BE2C (cell line): ENCODE measurements around the gene RANBP3L.

Experiments used
- DNase-seq: peaks from one replicate; pipeline ENCODE4 v3.0.0-alpha.2; 2020
- H3K27me3 ChIP-seq: fragments of 250-450 bp; sonication (Bioruptor Pico); 2 replicates; pipeline ENCODE4 v1.5.1; 2020; ENCODE audit warnings: mild to moderate bottlenecking
- H3K36me3 ChIP-seq: fragments of 250-450 bp; sonication (Bioruptor Pico); 2 replicates; pipeline ENCODE4 v1.5.1; 2020; ENCODE audit warnings: mild to moderate bottlenecking
- H3K4me1 ChIP-seq: fragments of 250-450 bp; sonication (Bioruptor Pico); 2 replicates; pipeline ENCODE4 v1.5.1; 2020
- H3K4me3 ChIP-seq: 2 replicates; pipeline ENCODE4 v1.5.1; 2011; ENCODE audit warnings: low read depth, low read length
- H3K9me3 ChIP-seq: fragments of 250-450 bp; sonication (Bioruptor Pico); 2 replicates; pipeline ENCODE4 v1.5.1; 2020
- CTCF ChIP-seq: IDR thresholded peaks from 2 replicates; pipeline ENCODE4 v1.5.1; 2012; ENCODE audit warnings: mild to moderate bottlenecking, low read depth, low read length

The RANBP3L gene

GRCh38 chr5:36238502-36239295 is 63.0 kb downstream of the RANBP3L start:
- no peaks in the 10 kb centered on the region for H3K36me3 ChIP-seq
- peaks cover 3% of the 10 kb centered on the region; the same call in 1 of the 2 replicates for H3K9me3 ChIP-seq
- no peak for DNase-seq
- peaks cover 3% of the 10 kb centered on the region for H3K4me1 ChIP-seq
- TF ChIP-seq CTCF: no peak
- no peak overlapping the region for H3K4me3 ChIP-seq
- no peaks in the 10 kb centered on the region for H3K27me3 ChIP-seq

DNA sequence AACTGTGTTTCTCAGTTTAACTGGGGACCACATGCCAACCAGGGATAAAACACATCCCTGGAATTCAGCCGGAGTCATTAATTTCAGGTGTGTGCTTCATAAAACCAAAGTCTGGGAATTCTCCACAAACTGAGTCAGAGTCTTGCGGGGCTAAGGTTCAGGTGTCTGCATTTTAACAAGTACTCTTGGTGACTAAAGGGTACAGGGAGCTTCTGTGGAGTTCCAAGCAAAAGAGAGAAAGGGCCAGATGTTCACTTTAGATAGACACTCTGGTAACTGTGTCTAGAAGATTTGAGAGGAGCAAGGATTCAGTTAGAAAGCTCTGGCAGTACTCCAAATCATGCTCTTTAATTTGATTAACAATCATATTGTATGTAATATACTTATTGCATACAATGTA is 64.0 kb downstream of the RANBP3L start:
- Histone ChIP-seq H3K4me3 (no peak overlapping the region), H3K36me3 (no peaks in the 10 kb centered on the region), H3K27me3 (no peaks in the 10 kb centered on the region), H3K9me3 (peaks cover 2% of the 10 kb centered on the region; the same call in 1 of the 2 replicates), H3K4me1 (peaks cover 3% of the 10 kb centered on the region)
- DNase-seq: no peak
- no peak for TF ChIP-seq CTCF

- no peak overlapping the region for H3K4me3 ChIP-seq
- peaks cover 3% of the 10 kb centered on the region for H3K4me1 ChIP-seq
- TF ChIP-seq CTCF: no peak
- H3K36me3 ChIP-seq: no peaks in the 10 kb centered on the region
- no peak for DNase-seq
- H3K9me3 ChIP-seq: no peaks in the 10 kb centered on the region
- H3K27me3 ChIP-seq: no peaks in the 10 kb centered on the region
Measured at GRCh38 chr5:36236801-36237200, 64.9 kb downstream of the RANBP3L start.

- no peak for DNase-seq
- Histone ChIP-seq H3K27me3 (no peaks in the 10 kb centered on the region), H3K4me3 (no peak overlapping the region), H3K36me3 (no peaks in the 10 kb centered on the region), H3K9me3 (no peaks in the 10 kb centered on the region), H3K4me1 (no peaks in the 10 kb centered on the region)
- no peak for TF ChIP-seq CTCF
Measured at GRCh38 chr5:36232533-36232932, 69.2 kb downstream of the RANBP3L start.

- no peak for DNase-seq
- no peaks in the 10 kb centered on the region for H3K27me3 ChIP-seq
- no peaks in the 10 kb centered on the region for H3K4me1 ChIP-seq
- no peaks in the 10 kb centered on the region for H3K9me3 ChIP-seq
- no peak for TF ChIP-seq CTCF
- H3K36me3 ChIP-seq: no peaks in the 10 kb centered on the region
- no peak overlapping the region for H3K4me3 ChIP-seq
Measured at GRCh38 chr5:36230151-36230790, 71.4 kb downstream of the RANBP3L start.

GRCh38 chr5:36228505-36228904 is 73.2 kb downstream of the RANBP3L start:
- no peaks in the 10 kb centered on the region for H3K9me3 ChIP-seq
- H3K4me1 ChIP-seq: no peaks in the 10 kb centered on the region
- DNase-seq: no peak
- H3K27me3 ChIP-seq: no peaks in the 10 kb centered on the region
- no peaks in the 10 kb centered on the region for H3K36me3 ChIP-seq
- H3K4me3 ChIP-seq: no peak overlapping the region
- TF ChIP-seq CTCF: no peak
